ENCODE data around the gene WNK4.
"Not testable (repeated sequence)": the region's sequence is repeated elsewhere in the genome, so short reads cannot be mapped to it uniquely, and the experiment has no call there.

WNK4 gene

GRCh38 chr17:42779936-42780850, at the start of gene WNK4:
TSS of gene WNK4 (plus strand) at chr17:42780610. CDS start at chr17:42780699, 89 bp downstream.
- no peak for DNase-seq

- no peak for DNase-seq
Measured at GRCh38 chr17:42740699-42741098, 39.7 kb upstream of the WNK4 start.

DNA sequence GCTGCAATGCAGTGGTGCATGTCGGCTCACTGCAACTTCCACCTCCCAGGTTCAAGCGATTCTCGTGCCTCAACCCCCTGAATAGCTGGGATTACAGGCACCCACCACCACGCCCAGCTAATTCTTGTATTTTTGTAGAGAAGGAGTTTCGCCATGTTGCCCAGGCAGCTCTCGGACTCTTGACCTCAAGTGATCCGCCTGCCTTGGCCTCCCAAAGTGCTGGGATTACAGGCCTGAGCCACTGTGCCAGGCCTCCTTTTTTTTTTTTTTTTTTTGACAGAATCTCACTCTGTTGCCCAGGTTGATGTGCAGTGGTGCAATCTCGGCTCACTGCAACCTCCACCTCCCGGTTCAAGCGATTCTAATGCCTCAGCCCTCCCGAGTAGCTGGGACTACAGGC, 37.5 kb upstream of the WNK4 start:
- DNase-seq = not testable (repeated sequence)

DNA sequence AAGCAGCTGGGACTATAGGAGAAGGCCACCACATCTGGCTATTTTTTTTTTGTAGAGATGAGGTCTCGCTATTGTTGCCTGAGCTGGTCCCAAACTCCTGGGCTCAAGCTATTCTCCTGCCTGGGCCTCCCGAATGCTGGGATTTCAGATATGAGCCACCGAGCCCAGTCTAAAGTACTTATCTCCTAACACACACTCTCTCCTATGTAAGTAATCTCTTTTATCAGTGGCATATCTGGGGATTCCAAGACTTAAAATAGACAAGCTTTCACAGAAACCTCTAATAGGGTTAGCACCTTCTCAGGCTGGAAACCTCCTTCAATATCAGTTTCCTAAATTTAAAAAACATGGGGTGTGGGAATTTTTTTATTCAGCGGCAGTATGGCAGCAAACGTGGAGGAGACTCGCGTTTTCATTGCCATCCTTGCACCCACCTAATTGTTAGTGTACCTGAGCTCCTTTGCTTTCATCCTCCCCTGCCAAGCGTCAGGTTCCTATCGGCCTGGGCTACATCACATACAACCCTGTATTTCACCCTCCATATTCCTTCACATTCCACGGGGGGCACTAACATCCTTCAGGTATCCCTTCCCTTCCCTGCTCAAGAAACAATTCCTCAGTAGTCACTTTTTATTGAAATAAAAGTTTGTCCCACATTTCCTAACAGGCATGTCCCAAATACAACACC, 36.7 kb upstream of the WNK4 start:
- DNase-seq = no peak

GRCh38 chr17:42744283-42744805, 36.1 kb upstream of the WNK4 start:
- DNase-seq = no peak

DNA sequence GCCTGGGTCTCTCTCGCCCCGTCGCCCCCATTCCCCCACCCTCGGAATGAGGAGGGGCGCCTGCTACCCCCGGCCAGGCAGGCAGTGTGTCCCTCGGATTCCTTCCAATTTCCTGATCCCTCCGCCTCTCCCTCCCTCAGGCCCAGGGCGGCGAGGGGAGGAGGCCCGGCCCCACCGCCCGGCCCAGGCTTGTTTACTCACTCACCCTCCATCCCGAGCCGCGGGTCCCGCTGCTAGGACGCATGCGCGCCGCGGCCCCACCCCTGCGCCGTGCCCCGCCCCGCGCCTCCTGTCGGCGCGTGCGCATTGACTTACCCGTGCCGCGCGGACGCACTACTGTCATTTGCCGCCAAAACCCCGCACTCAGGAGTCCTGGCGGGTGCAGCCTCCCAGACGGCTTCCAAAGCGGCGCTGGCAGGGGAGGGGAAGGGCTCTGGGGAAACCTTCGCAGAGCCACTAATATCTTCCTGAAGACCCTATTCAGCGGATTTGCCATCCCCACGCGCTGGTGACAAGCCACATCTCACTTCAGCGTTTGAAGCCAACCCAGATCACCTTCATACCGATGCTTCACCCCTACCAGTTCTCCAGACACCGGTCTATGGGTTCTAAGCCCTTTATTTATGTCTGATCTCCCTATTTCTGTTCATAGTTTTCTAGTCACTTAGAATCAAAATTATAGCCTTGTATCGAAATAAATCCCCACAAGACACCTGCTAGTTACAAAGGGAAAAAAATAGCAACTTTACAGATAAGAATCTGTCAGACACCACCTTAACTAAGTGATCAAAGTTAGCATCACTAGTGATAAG, 35.4 kb upstream of the WNK4 start, which contains the start of gene EZH1:
TSS of gene EZH1 (minus strand) at position 235 of the 812 bp plus-strand sequence. CDS start 16,099 bp downstream, outside the sequence.
- peak; percentile 93 for DNase-seq

GRCh38 chr17:42748202-42748907, 32.1 kb upstream of the WNK4 start:
- DNase-seq = no peak

- no peak for DNase-seq
Measured at GRCh38 chr17:42748908-42749798, 31.3 kb upstream of the WNK4 start.

GRCh38 chr17:42750739-42751344, 29.6 kb upstream of the WNK4 start:
- no peak for DNase-seq

DNA sequence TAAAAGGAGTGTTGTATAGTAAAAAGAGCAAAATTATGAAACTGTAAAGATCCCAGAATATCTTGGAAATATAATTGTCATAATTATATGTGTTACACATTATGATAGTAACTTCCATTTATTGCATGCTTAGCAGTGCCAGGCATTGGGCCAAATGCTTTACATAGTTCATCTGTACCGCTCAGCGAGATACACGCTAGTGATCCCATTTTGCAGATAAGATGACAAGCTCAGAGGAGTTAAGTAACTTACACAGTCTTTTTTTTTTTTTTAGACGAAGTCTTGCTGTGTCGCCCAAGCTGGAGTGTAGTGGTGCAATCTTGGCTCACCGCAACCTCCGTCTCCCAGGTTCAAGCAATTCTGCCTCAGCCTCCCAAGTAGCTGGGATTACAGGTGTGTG, 28.8 kb upstream of the WNK4 start:
- DNase-seq = no peak

DNA sequence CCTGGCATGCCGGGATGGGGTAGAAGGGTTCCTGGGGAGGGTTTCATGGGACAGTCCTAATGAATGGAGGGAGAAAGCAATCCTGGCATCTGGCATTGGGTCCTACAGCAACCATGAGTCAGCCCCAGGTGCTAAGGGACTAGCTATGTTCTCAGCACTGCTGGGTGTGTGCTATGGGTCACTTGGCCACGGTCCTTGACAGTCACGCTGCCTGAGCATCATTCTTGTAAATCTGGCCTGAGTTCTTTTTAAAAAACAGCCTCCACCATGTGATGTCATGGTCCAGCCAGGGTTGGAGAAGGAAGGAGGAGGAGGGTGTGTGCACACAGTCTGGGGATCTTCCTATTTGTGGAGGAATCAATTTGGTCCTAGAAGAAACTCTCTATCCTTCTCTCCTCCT, 25.6 kb upstream of the WNK4 start:
- no peak for DNase-seq

DNA sequence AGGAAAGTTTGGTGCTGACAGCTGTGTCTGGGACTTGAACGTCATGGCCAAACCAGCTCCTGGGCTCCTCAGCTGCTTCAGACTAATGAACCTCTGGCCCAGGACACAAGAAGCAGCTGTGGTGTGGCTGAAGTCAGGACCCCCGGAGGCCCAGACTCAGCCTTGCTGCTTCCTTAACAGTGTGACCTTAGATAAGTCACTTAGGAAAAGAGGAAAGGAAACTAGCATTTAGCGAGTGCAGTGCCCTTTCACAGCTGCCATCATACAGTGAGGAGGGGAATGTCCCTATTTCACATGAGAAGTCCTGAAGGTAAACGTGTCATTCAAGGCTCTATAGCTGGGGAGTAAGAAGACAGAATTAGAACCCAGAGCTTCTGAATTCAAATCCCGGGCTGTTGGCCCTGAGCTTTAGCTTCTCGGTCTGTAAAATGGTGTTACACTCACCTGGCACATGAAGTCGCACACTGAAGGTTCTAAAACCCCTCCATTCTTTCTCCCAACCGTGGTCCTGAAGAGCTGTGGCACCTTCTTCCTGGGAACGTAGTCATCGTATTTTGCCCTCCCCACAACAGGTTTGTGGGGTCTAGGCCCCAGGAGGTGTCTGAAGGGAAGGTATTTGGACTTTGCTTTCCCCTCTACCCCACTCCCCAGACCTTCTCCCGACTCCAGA, 20.3 kb upstream of the WNK4 start:
- no peak for DNase-seq

- DNase-seq = peak; percentile 4
Measured at GRCh38 chr17:42760652-42761581, 19.5 kb upstream of the WNK4 start, which contains the start of gene RAMP2. TSS of gene RAMP2 (plus strand) at chr17:42761227. CDS start at chr17:42761262, 35 bp downstream.

GRCh38 chr17:42761638-42762037, 18.8 kb upstream of the WNK4 start:
- no peak for DNase-seq

DNA sequence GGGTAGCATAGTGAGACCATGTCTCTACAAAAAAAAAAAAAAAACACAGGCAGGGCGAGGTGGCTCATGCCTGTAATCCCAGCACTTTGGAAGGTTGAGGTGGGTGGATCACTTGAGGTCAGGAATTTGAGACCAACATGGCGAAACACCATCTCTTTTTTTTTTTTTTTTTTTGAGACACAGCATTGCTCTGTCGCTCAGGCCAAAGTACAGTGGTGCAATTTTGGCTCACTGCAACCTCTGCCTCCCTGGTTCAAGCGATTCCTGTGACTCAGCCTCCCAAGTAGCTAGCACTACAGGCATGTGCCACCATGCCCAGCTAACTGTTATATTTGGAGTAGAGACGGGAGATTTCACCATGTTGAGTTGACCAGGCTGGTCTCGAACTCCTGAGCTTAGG, 14.3 kb upstream of the WNK4 start:
- no peak for DNase-seq

GRCh38 chr17:42767512-42767911, 12.9 kb upstream of the WNK4 start:
- DNase-seq = no peak

DNA sequence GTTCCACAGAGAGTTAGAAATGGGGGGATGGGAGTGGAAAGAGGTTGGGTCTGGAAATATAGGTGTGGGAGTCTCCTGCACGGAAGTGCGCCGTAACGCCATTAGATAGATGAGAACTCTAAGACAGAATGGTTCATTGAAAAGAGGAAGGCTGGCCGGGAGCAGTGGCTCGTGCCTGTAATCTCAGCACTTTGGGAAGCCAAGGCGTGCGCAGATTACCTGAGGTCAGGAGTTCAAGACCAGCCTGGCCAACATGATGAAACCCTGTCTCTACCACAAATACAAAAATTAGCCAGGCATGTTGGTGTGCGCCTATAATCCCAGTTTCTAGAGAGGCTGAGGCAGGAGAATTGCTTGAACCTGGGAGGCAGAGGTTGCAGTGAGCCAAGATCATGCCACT, 12.4 kb upstream of the WNK4 start:
- DNase-seq = not testable (repeated sequence)

GRCh38 chr17:42769964-42770363, 10.4 kb upstream of the WNK4 start:
- DNase-seq = not testable (repeated sequence)

- DNase-seq = no peak
Measured at GRCh38 chr17:42772945-42773289, 7.5 kb upstream of the WNK4 start.

Data from CD4-positive, alpha-beta T cell treated with Interleukin-17A for 1 hour (primary cell).